SK-N-MC (cell line): ENCODE data around the gene PRDX2.

Experiments
- EZH2 ChIP-seq: fragments of 200-600 bp; sonication (generic); IDR thresholded peaks from one replicate; pipeline ENCODE4 v1.6.1; 2017; ENCODE audit warnings: antibody characterized with exemption
- POLR2AphosphoS5 ChIP-seq: IDR thresholded peaks from 2 replicates; pipeline ENCODE4 v1.6.1; 2012; ENCODE audit warnings: mild to moderate bottlenecking, low read depth, low read length, borderline replicate concordance

- no peak for TF ChIP-seq POLR2AphosphoS5
- TF ChIP-seq EZH2, result no peak
Observed at GRCh38 chr19:12786141-12786870, 15.3 kb downstream of the PRDX2 start.
